Measurements from ENCODE around the gene TYW3. TPM values are rescaled to one million over a fixed set of nuclear protein-coding genes. Genes with fewer than 3 reads are reported as not detected.

The TYW3 gene
- total RNA-seq, 2 donors from 2014 or later: 27.9 to 37.3 TPM

DNA sequence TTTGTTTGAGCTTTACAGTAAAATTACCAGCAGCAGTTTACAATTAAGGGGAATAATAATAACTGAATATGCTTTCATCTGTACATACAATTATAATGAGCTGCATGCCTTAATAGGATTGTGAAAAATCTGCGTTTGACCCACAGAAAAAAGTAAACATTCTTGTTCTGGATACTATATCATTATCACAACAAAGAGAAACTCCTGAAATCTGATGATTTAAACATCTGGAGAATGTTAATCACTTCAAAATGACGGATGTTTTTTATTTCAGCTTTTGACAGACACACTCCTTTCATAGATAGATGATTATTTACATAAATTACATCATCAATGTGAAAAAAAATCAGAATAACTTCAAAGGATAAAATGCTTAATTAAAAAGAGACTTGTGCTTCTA is 58.5 kb downstream of the TYW3 start:
- no peaks in the 10 kb centered on the region for H3K4me1 Mint-ChIP-seq
- no peaks in the 10 kb centered on the region for H3K9me3 Mint-ChIP-seq
- no peak overlapping the region for H3K27ac Mint-ChIP-seq
- no peak for ATAC-seq (replicated peaks)
- no peaks in the 10 kb centered on the region for H3K36me3 Mint-ChIP-seq (ENCODE audit: low read depth)
- no peak overlapping the region for H3K4me3 Mint-ChIP-seq
- H3K27me3 Mint-ChIP-seq: peaks cover 4% of the 10 kb centered on the region

GRCh38 chr1:74799119-74799657 is 66.2 kb downstream of the TYW3 start:
- no peak overlapping the region for H3K4me3 Mint-ChIP-seq
- H3K36me3 Mint-ChIP-seq (ENCODE audit: low read depth): no peaks in the 10 kb centered on the region
- H3K9me3 Mint-ChIP-seq: no peaks in the 10 kb centered on the region
- H3K27me3 Mint-ChIP-seq: peaks cover 18% of the 10 kb centered on the region
- no peaks in the 10 kb centered on the region for H3K4me1 Mint-ChIP-seq
- ATAC-seq (replicated peaks): no peak
- no peak overlapping the region for H3K27ac Mint-ChIP-seq

- no peaks in the 10 kb centered on the region for H3K4me1 Mint-ChIP-seq
- H3K27ac Mint-ChIP-seq: no peak overlapping the region
- H3K9me3 Mint-ChIP-seq: no peaks in the 10 kb centered on the region
- H3K27me3 Mint-ChIP-seq: peaks cover 4% of the 10 kb centered on the region
- no peak for ATAC-seq (replicated peaks)
- no peak overlapping the region for H3K4me3 Mint-ChIP-seq
- no peaks in the 10 kb centered on the region for H3K36me3 Mint-ChIP-seq (ENCODE audit: low read depth)
Observed at GRCh38 chr1:74811436-74812179, 78.7 kb downstream of the TYW3 start.

DNA sequence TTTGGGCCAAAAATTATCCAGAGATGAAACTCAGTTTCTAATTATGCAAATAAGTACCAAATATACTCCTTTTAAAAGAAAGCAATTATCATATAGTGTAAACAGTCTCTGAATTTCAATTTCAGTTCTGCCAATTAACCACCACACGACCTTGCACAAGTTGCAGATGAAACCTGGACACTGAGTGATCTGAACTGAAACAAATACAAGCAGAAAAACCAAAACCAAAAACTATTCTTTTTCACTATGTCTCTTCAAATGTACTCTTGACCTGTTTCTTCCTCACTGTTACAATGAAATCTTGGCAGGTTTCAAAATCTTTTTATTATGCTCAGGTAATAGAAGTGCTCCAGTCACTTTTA is 79.2 kb downstream of the TYW3 start:
- H3K4me3 Mint-ChIP-seq: no peak overlapping the region
- no peak overlapping the region for H3K27ac Mint-ChIP-seq
- ATAC-seq (replicated peaks): no peak
- H3K36me3 Mint-ChIP-seq (ENCODE audit: low read depth): no peaks in the 10 kb centered on the region
- no peaks in the 10 kb centered on the region for H3K4me1 Mint-ChIP-seq
- H3K9me3 Mint-ChIP-seq: no peaks in the 10 kb centered on the region
- H3K27me3 Mint-ChIP-seq: peaks cover 4% of the 10 kb centered on the region

Other genes with a start within 250 kb of the TYW3 start
- not detected for gene LRRC53, start 220.5 kb upstream of the TYW3 start, total RNA-seq
- gene ERICH3, start 59.4 kb upstream of the TYW3 start, total RNA-seq: not detected
- gene CRYZ, start 102 bp upstream of the TYW3 start, total RNA-seq: 10 to 100 TPM; 47.7 to 56.5 TPM